Measurements from ENCODE around the gene GLOD4.

- TF ChIP-seq, protein P1, sequence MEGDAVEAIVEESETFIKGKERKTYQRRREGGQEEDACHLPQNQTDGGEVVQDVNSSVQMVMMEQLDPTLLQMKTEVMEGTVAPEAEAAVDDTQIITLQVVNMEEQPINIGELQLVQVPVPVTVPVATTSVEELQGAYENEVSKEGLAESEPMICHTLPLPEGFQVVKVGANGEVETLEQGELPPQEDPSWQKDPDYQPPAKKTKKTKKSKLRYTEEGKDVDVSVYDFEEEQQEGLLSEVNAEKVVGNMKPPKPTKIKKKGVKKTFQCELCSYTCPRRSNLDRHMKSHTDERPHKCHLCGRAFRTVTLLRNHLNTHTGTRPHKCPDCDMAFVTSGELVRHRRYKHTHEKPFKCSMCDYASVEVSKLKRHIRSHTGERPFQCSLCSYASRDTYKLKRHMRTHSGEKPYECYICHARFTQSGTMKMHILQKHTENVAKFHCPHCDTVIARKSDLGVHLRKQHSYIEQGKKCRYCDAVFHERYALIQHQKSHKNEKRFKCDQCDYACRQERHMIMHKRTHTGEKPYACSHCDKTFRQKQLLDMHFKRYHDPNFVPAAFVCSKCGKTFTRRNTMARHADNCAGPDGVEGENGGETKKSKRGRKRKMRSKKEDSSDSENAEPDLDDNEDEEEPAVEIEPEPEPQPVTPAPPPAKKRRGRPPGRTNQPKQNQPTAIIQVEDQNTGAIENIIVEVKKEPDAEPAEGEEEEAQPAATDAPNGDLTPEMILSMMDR (conservative IDR thresholded peaks at IDR 0.05 in 1 of 2, IDR thresholded peaks at IDR 0.05 in 1 of 2; ENCODE audit: low read depth in 1 of 2, low read length in 2 of 2): no peak
- no peak for TF ChIP-seq EZH2 (IDR thresholded peaks at IDR 0.05; ENCODE audit: low read length, missing control alignments)
Measured at GRCh38 chr17:728911-729310, 53.2 kb downstream of the GLOD4 start.

Data from fibroblast of lung (primary cell).